ENCODE data around the gene DDHD1.

DNA sequence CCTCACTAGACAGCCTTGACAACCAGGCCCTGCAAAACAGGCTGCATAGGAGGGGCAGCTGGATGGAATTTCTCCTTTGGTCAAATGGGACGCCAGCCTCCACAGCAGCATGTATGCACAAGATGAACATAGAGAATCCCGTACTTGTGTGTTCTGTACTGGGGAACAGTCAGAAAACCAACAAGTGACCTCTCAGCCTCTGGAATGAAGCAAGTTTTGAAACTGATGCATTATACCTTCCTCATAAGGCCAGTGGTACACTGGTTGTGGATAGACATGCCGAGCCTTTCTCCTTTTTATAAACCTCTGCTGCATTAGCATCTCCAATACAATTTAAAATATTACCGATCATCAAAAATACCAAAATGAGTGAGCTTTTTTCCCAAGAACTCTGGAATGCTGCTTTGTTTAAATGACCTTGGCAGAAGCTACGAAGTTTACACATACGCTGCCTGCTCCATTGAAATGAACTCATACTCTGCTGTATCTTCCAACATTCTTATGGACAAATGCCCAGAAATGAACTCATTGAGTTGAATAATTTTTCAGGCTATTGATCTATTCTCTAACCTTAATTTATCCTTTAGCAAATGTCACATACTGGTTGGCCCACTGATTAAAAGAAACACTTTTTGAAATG is 154.6 kb downstream of the DDHD1 start:
- TF ChIP-seq CTCF (IDR thresholded peaks at IDR 0.05) (no peak), POLR2A (IDR thresholded peaks at IDR 0.05) (no peak)

Measured in right lobe of liver (tissue), 4 donors.